Measurements from ENCODE around the gene SLC26A2.
"Not testable (repeated sequence)": the region's sequence is repeated elsewhere in the genome, so short reads cannot be mapped to it uniquely, and the experiment has no call there.

The SLC26A2 gene

DNA sequence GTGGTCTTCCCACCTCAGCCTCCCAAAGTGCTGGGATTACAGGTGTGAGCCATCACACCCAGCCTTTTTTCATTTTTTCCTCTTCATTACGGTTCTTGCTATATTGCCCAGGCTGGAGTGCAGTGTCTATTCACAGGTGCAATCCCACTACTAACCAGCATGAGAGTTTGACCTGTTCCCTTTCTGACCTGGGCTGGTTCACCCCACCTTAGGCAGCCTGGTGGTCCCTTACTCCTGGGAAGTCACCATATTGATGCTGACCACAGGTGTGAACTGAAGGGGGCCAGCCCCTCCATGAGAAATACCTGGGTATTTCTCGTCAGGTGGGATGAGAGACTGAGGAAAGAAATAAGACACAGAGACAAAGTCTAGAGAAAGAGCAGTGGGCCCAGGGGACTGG is 18.4 kb upstream of the SLC26A2 start:
- H3K27ac ChIP-seq: no peak overlapping the region
- H3K36me3 ChIP-seq: no peaks in the 10 kb centered on the region
- H3K9me3 ChIP-seq: no peaks in the 10 kb centered on the region
- peaks cover 0 to 33% (median 27%) of the 10 kb centered on the region in 4 donors for H3K4me1 ChIP-seq
- DNase-seq: no peak
- no peak overlapping the region for H3K4me3 ChIP-seq
- intact Hi-C loops (cut with DNase I; ENCODE audit: low total_unique reads): no loop called here
- TF ChIP-seq, protein P1, sequence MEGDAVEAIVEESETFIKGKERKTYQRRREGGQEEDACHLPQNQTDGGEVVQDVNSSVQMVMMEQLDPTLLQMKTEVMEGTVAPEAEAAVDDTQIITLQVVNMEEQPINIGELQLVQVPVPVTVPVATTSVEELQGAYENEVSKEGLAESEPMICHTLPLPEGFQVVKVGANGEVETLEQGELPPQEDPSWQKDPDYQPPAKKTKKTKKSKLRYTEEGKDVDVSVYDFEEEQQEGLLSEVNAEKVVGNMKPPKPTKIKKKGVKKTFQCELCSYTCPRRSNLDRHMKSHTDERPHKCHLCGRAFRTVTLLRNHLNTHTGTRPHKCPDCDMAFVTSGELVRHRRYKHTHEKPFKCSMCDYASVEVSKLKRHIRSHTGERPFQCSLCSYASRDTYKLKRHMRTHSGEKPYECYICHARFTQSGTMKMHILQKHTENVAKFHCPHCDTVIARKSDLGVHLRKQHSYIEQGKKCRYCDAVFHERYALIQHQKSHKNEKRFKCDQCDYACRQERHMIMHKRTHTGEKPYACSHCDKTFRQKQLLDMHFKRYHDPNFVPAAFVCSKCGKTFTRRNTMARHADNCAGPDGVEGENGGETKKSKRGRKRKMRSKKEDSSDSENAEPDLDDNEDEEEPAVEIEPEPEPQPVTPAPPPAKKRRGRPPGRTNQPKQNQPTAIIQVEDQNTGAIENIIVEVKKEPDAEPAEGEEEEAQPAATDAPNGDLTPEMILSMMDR (IDR thresholded peaks at IDR 0.05): no peak
- H3K27me3 ChIP-seq: no peaks in the 10 kb centered on the region

DNA sequence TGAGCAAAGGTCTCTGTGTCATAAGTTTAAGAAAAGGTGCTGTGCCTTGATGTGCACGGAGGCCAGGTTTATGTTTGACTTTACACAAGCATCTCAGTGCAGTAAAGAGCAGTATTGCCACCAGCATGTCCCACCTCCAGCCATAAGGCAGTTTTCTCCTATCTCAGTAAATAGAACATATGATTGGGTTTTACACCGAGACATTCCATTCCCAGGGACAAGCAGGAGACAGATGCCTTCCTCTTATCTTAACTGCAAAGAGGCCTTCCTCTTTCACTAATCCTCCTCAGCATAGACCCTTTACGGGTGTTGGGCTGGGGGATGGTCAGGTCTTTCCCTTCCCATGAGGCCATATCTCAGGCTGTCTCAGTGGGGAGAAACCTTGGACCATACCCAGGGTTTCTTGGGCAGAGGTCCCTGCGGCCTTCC is 17.8 kb upstream of the SLC26A2 start:
- H3K36me3 ChIP-seq; intact Hi-C loops (cut with DNase I; ENCODE audit: low total_unique reads); H3K27ac ChIP-seq; DNase-seq; H3K4me3 ChIP-seq; H3K9me3 ChIP-seq; H3K27me3 ChIP-seq: not testable (repeated sequence)
- peaks cover 0 to 27% (median 23%) of the 10 kb centered on the region in 4 donors for H3K4me1 ChIP-seq

DNA sequence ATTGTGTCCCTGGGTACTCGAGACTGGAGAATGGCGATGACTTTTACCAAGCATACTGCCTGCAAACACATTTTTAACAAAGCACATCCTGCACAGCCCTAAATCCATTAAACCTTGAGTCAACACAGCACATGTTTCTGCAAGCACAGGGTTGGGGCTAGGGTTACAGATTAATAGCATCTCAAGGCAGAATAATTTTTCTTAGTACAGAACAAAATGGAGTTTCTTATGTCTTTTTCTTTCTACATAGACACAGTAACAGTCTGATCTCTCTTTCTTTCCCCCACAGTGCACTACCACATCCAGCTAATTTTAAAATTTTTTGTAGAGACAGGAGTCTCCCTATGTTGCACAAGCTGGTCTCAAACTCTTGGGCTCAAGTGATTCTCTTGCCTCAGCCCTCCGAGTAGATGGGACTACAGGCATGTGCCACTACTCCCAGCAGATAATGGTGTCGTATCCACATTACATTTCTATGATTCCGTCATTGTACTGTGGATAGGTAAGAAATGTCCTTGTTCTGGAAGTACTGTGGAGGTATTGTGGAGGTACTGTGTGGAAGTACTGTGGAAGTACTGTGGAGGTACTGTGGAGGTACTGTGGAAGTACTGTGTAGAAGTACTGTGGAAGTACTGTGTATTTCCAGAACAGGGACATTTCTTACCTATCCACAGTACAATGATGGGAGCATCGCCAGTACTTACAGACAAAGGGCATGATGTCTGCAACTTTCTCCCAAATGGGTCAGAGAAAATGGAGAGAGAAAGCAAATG is 17.2 kb upstream of the SLC26A2 start:
- H3K4me3 ChIP-seq; H3K9me3 ChIP-seq; H3K27ac ChIP-seq; intact Hi-C loops (cut with DNase I; ENCODE audit: low total_unique reads); DNase-seq; H3K27me3 ChIP-seq; H3K36me3 ChIP-seq: not testable (repeated sequence)
- H3K4me1 ChIP-seq: peaks cover 0 to 21% (median 17%) of the 10 kb centered on the region in 4 donors

DNA sequence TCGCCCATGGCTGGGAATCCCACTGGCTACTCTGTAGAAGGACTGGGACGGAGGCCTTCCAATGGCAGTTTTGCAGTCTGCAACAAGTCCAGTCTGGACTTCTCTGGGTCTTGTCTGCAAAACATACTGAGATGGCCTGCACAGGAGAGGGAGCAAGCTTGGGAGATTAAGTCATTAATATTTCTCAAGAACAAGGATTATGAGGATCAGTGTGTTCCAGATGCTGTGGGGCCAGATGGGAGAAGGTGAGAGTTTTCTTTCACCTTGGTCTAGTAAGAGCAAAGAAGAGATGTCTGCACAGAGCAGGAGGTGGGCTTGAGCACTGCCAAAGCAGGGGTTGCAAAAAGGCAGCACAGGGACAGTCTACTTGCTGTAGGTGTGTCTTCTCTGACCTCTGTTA is 15.9 kb upstream of the SLC26A2 start, which contains the start of gene PDE6A:
TSS of gene PDE6A (minus strand) at position 128 of the 400 bp plus-strand sequence. CDS start at position 8, 120 bp downstream.
- Histone ChIP-seq H3K4me1 (peaks cover 0 to 8% (median 4%) of the 10 kb centered on the region in 4 donors), H3K4me3 (no peak within 1 kb of the TSS), H3K9me3 (no peaks in the 10 kb centered on the region), H3K36me3 (no peaks in the 10 kb centered on the region), H3K27ac (no peak within 1 kb of the TSS), H3K27me3 (no peaks in the 10 kb centered on the region)
- intact Hi-C loops (cut with DNase I; ENCODE audit: low total_unique reads): no loop called here
- TF ChIP-seq, protein P1 (IDR thresholded peaks at IDR 0.05): no peak
- DNase-seq: no peak

DNA sequence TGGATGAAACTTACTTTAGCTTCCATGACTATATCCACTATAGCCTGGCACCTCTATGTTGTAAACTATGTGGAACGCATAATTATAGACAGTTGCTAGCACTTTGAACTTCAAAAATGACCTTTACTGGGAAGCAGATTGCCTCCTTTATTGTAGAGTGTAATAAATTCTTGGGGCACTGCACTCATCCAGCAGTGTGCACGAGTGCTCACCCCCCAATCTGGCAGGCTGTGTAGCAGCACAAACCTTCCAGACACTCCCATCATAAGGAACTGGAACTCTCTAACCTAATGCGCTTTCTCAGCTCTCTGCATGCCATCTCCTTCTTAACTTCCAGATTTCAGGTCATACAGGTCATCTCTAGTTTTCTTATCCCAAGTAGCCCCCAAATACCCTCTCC is 14.4 kb upstream of the SLC26A2 start:
- DNase-seq: no peak
- Histone ChIP-seq H3K27me3 (no peaks in the 10 kb centered on the region), H3K9me3 (no peaks in the 10 kb centered on the region), H3K36me3 (no peaks in the 10 kb centered on the region), H3K27ac (no peak overlapping the region), H3K4me1 (no peaks in the 10 kb centered on the region), H3K4me3 (no peak overlapping the region)
- TF ChIP-seq, protein P1 (IDR thresholded peaks at IDR 0.05): no peak
- intact Hi-C loops (cut with DNase I; ENCODE audit: low total_unique reads): no loop called here

DNA sequence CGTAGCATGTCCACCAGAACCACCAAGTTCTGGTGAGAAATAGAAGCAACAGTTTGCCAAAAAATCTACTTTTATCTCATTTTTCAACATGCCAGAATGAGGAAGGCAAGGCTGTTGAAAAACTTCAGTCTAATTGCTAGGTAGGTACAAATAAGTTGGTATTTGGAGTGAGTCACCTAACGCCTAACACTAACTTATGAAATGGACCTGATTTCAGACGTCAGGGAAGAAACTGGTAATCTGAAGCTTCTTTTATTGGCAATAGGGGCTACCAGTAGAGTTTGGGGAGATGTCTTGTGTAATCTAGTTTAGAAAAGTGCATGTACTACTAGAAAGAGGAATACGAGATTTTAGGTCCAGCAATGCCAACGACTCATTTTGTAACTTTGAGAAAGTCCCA is 11.6 kb upstream of the SLC26A2 start:
- Histone ChIP-seq H3K4me1 (no peaks in the 10 kb centered on the region), H3K9me3 (no peaks in the 10 kb centered on the region), H3K27ac (no peak overlapping the region), H3K4me3 (no peak overlapping the region), H3K27me3 (no peaks in the 10 kb centered on the region), H3K36me3 (no peaks in the 10 kb centered on the region)
- DNase-seq: no peak
- intact Hi-C loops (cut with DNase I; ENCODE audit: low total_unique reads): no loop called here
- TF ChIP-seq, protein P1 (IDR thresholded peaks at IDR 0.05): no peak
